DND-41 (cell line): ENCODE data around the gene DLG1.
"Not testable (repeated sequence)": the region's sequence is repeated elsewhere in the genome, so short reads cannot be mapped to it uniquely, and the experiment has no call there.

Experiments
- ATAC-seq: fragments of 200-7000 bp; cut with Tn5 transposase; 3 replicates; pipeline ENCODE4 v1.9.1; 2021; ENCODE audit warnings: low read depth; ENCODE audit not compliant: insufficient read depth
- DNase-seq: peaks from one replicate; pipeline ENCODE4 v3.0.0-alpha.2; 2020
- H2AFZ ChIP-seq: 2 replicates; pipeline ENCODE4 v1.6.0; 2012; ENCODE audit warnings: low read depth, low read length
- H3K27ac ChIP-seq: 2 replicates; pipeline ENCODE4 v1.5.1; 2012; ENCODE audit warnings: low read length, inconsistent platforms
- H3K27me3 ChIP-seq: fragments of 200-600 bp; sonication (generic); 2 replicates; pipeline ENCODE4 v1.6.0; 2012; ENCODE audit warnings: low read length, mild to moderate bottlenecking, inconsistent platforms; ENCODE audit not compliant: insufficient read depth, poor library complexity
- H3K36me3 ChIP-seq: 2 replicates; pipeline ENCODE4 v1.5.1; 2012; ENCODE audit warnings: low read length, inconsistent platforms; ENCODE audit not compliant: insufficient read depth
- H3K4me1 ChIP-seq: 2 replicates; pipeline ENCODE4 v1.5.1; 2012; ENCODE audit warnings: mild to moderate bottlenecking, low read length; ENCODE audit not compliant: insufficient read depth
- H3K4me2 ChIP-seq: 2 replicates; pipeline ENCODE4 v1.6.0; 2012; ENCODE audit warnings: mild to moderate bottlenecking, moderate library complexity, low read length, inconsistent platforms; ENCODE audit not compliant: insufficient read depth
- H3K4me3 ChIP-seq, 2 experiments: fragments of 200-600 bp in 1 of 2; shearing (Covaris generic) in 1 of 2; 2 replicates each; pipeline ENCODE4 v1.5.1; 2012 to 2016; ENCODE audit warnings: inconsistent platforms in 2 of 2, low read length in 2 of 2, mild to moderate bottlenecking in 2 of 2, low read depth in 1 of 2, moderate library complexity in 1 of 2
- H3K79me2 ChIP-seq: 2 replicates; pipeline ENCODE4 v1.6.0; 2012; ENCODE audit warnings: low read length, inconsistent platforms; ENCODE audit not compliant: insufficient read depth
- H3K9ac ChIP-seq: 2 replicates; pipeline ENCODE4 v1.6.0; 2012; ENCODE audit warnings: low read depth, mild to moderate bottlenecking, inconsistent platforms, low read length, moderate library complexity
- H3K9me3 ChIP-seq: 2 replicates; pipeline ENCODE4 v1.5.1; 2012; ENCODE audit warnings: low read length, moderate library complexity, mild to moderate bottlenecking, inconsistent platforms; ENCODE audit not compliant: insufficient read depth, severe bottlenecking
- H4K20me1 ChIP-seq: 2 replicates; pipeline ENCODE4 v1.6.0; 2012; ENCODE audit warnings: low read length; ENCODE audit not compliant: insufficient read depth
- CTCF ChIP-seq: IDR thresholded peaks from 2 replicates; pipeline ENCODE4 v1.5.1; 2012; ENCODE audit warnings: borderline replicate concordance, low read length, moderate library complexity, mild to moderate bottlenecking; ENCODE audit not compliant: poor library complexity, severe bottlenecking; ENCODE audit errors: extremely low read depth
- EZH2 ChIP-seq: IDR thresholded peaks from 3 replicates; pipeline ENCODE4 v1.6.1; 2012; ENCODE audit warnings: borderline replicate concordance, low read depth, mild to moderate bottlenecking, moderate library complexity, low read length, inconsistent platforms; ENCODE audit not compliant: severe bottlenecking

Gene DLG1

GRCh38 chr3:197197334-197197733 is 101.1 kb downstream of the DLG1 start:
- Histone ChIP-seq H4K20me1 (peaks cover 6% of the 10 kb centered on the region; the same call in 1 of the 2 replicates), H3K9me3 (no peaks in the 10 kb centered on the region), H3K36me3 (peaks cover 4% of the 10 kb centered on the region; the same call in 1 of the 2 replicates), H3K9ac (no peak overlapping the region), H3K4me3 (no peak overlapping the region), H3K27ac (no peak overlapping the region), H3K79me2 (peaks cover 74% of the 10 kb centered on the region), H3K27me3 (no peaks in the 10 kb centered on the region), H3K4me2 (no peak overlapping the region), H2AFZ (no peak overlapping the region), H3K4me1 (no peaks in the 10 kb centered on the region)
- ATAC-seq (no peak), DNase-seq (no peak)
- no peak for TF ChIP-seq CTCF
- TF ChIP-seq EZH2: no peak

GRCh38 chr3:197196192-197196591 is 102.2 kb downstream of the DLG1 start:
- Histone ChIP-seq H3K36me3 (peaks cover 4% of the 10 kb centered on the region; the same call in 1 of the 2 replicates), H3K79me2 (peaks cover 69% of the 10 kb centered on the region), H3K4me3 (no peak overlapping the region), H3K9ac (no peak overlapping the region), H2AFZ (no peak overlapping the region), H3K4me1 (no peaks in the 10 kb centered on the region), H4K20me1 (peaks cover 4% of the 10 kb centered on the region; the same call in 1 of the 2 replicates), H3K27me3 (no peaks in the 10 kb centered on the region), H3K9me3 (no peaks in the 10 kb centered on the region), H3K27ac (no peak overlapping the region), H3K4me2 (no peak overlapping the region)
- no peak for DNase-seq
- ATAC-seq: no peak
- TF ChIP-seq EZH2 (no peak), CTCF (no peak)

GRCh38 chr3:197195326-197195725 is 103.1 kb downstream of the DLG1 start:
- no peaks in the 10 kb centered on the region for H3K27me3 ChIP-seq
- peaks cover 62% of the 10 kb centered on the region for H3K79me2 ChIP-seq
- H3K27ac ChIP-seq: no peak overlapping the region
- H3K36me3 ChIP-seq: peaks cover 4% of the 10 kb centered on the region; the same call in 1 of the 2 replicates
- H3K4me2 ChIP-seq: no peak overlapping the region
- no peak overlapping the region for H3K4me3 ChIP-seq
- no peaks in the 10 kb centered on the region for H3K4me1 ChIP-seq
- DNase-seq: no peak
- ATAC-seq: no peak
- peaks cover 4% of the 10 kb centered on the region; the same call in 1 of the 2 replicates for H4K20me1 ChIP-seq
- H3K9ac ChIP-seq: no peak overlapping the region
- no peaks in the 10 kb centered on the region for H3K9me3 ChIP-seq
- TF ChIP-seq CTCF: no peak
- no peak for TF ChIP-seq EZH2
- no peak overlapping the region for H2AFZ ChIP-seq

GRCh38 chr3:197193759-197194158 is 104.7 kb downstream of the DLG1 start:
- not testable (repeated sequence) for H3K36me3 ChIP-seq, H3K4me1 ChIP-seq, H3K4me2 ChIP-seq, H3K27me3 ChIP-seq, H3K4me3 ChIP-seq, DNase-seq, H3K9ac ChIP-seq, H3K27ac ChIP-seq, H3K9me3 ChIP-seq, H4K20me1 ChIP-seq, ATAC-seq, H2AFZ ChIP-seq
- peaks cover 48% of the 10 kb centered on the region for H3K79me2 ChIP-seq
